HepG2 (cell line): Measurements from ENCODE around the gene BCL11B. TPM values are rescaled to one million over a fixed set of nuclear protein-coding genes. Genes with fewer than 3 reads are reported as not detected.

ENCODE experiments used
- AGO2 ChIP-seq: fragments of 200-400 bp; formaldehyde crosslinking; optimal IDR thresholded peaks from 2 replicates; pipeline ENCODE3; 2017; ENCODE audit warnings: mild to moderate bottlenecking, low read depth, low read length, moderate library complexity
- CCDC6 ChIP-seq: sonication (generic); formaldehyde crosslinking; IDR thresholded peaks from 2 replicates; pipeline ENCODE4 v1.8.1; 2022; ENCODE audit warnings: mild to moderate bottlenecking, missing genetic modification reagents, moderate library complexity
- DZIP1 ChIP-seq: sonication (generic); formaldehyde crosslinking; IDR thresholded peaks from 2 replicates; pipeline ENCODE4 v1.5.0; 2020; ENCODE audit warnings: mild to moderate bottlenecking, missing genetic modification reagents
- FOXM1 ChIP-seq: sonication (generic); formaldehyde crosslinking; IDR thresholded peaks from 2 replicates; pipeline ENCODE4 v1.5.0; 2020; ENCODE audit warnings: missing genetic modification reagents
- GABPB1 ChIP-seq: IDR thresholded peaks from 2 replicates; pipeline ENCODE4 v1.6.1; 2016; ENCODE audit warnings: mild to moderate bottlenecking, missing genetic modification reagents, moderate library complexity, missing compliant biosample characterization
- KDM2A ChIP-seq: sonication (generic); formaldehyde crosslinking; IDR thresholded peaks from 2 replicates; pipeline ENCODE4 v1.4.0; 2020; ENCODE audit warnings: low read depth, missing genetic modification reagents, borderline replicate concordance
- RAD21 ChIP-seq: fragments of 450-650 bp; formaldehyde crosslinking; IDR thresholded peaks from 2 replicates; pipeline ENCODE4 v1.5.0; 2020; ENCODE audit warnings: mild to moderate bottlenecking
- SALL1 ChIP-seq: sonication (generic); formaldehyde crosslinking; IDR thresholded peaks from 2 replicates; pipeline ENCODE4 v1.8.0; 2022; ENCODE audit warnings: mild to moderate bottlenecking, missing genetic modification reagents
- SMC3 ChIP-seq: IDR thresholded peaks from 2 replicates; pipeline ENCODE4 v1.6.1; 2011; ENCODE audit warnings: low read length, improper control_type of control experiment
- SOX13 ChIP-seq, 3 experiments: fragments of 450-650 bp in 1 of 3; sonication (generic) in 1 of 3; formaldehyde crosslinking in 1 of 3; IDR thresholded peaks in 2 of 3; conservative IDR thresholded peaks in 1 of 3; 2 replicates each; pipeline versions ENCODE4 v1.5.0 to v1.6.1; 2016 to 2020; ENCODE audit warnings: antibody characterized with exemption in 1 of 3, mild to moderate bottlenecking in 1 of 3, missing compliant biosample characterization in 1 of 3, missing genetic modification reagents in 1 of 3, moderate library complexity in 1 of 3
- STAG1 ChIP-seq: sonication (generic); formaldehyde crosslinking; IDR thresholded peaks from 2 replicates; pipeline ENCODE4 v1.4.0; 2020; ENCODE audit warnings: missing genetic modification reagents
- TCF7L2 ChIP-seq: IDR thresholded peaks from 2 replicates; pipeline ENCODE4 v1.6.1; 2011; ENCODE audit warnings: mild to moderate bottlenecking, low read depth, low read length, moderate library complexity
- TOE1 ChIP-seq: sonication (generic); formaldehyde crosslinking; IDR thresholded peaks from 2 replicates; pipeline ENCODE4 v1.4.0; 2020; ENCODE audit warnings: mild to moderate bottlenecking, missing genetic modification reagents
- XRCC5 ChIP-seq: fragments of 200-400 bp; formaldehyde crosslinking; optimal IDR thresholded peaks from 2 replicates; pipeline ENCODE3; 2017; ENCODE audit warnings: mild to moderate bottlenecking, low read length
- ZFP91 ChIP-seq: sonication (generic); formaldehyde crosslinking; IDR thresholded peaks from 2 replicates; pipeline ENCODE4 v1.9.0; 2022; ENCODE audit warnings: missing genetic modification reagents, mild to moderate bottlenecking, borderline replicate concordance
- ZNF24 ChIP-seq: fragments of 450-650 bp; IDR thresholded peaks from 2 replicates; pipeline ENCODE4 v1.6.1; 2017; ENCODE audit warnings: antibody characterized with exemption, mild to moderate bottlenecking
- ZNF781 ChIP-seq: sonication (generic); formaldehyde crosslinking; IDR thresholded peaks from 2 replicates; pipeline ENCODE4 v1.5.1; 2020; ENCODE audit warnings: borderline replicate concordance, mild to moderate bottlenecking, missing genetic modification reagents; ENCODE audit errors: not compliant biosample characterization
- ZSCAN31 ChIP-seq: sonication (generic); formaldehyde crosslinking; IDR thresholded peaks from 2 replicates; pipeline ENCODE4 v1.5.0; 2020; ENCODE audit warnings: low read depth, mild to moderate bottlenecking, missing genetic modification reagents
- polyA plus RNA-seq, 8 experiments: library from polyadenylated mRNA; depleted of rRNA in 3 of 8; stranded (reverse) in 7 of 8; unstranded in 1 of 8; fragments of >200 nt; fragmentation: Illumina TruSeq in 4 of 8; extraction: Trizol in 4 of 8; gene quantifications; 2 replicates each; pipeline versions ENCODE4 v1.2.1 to v1.2.3, GENCODE V29; 2011 to 2016; ENCODE audit warnings: low read depth in 4 of 8, missing spikeins in 1 of 8, mixed read lengths in 1 of 8; ENCODE audit not compliant: insufficient read depth in 1 of 8
- total RNA-seq, 5 experiments: library from RNA; depleted of rRNA; stranded (reverse); fragments of >200 nt; fragmentation: Illumina TruSeq; extraction: Trizol; gene quantifications; 2 replicates each; pipeline ENCODE4 v1.2.3, GENCODE V29; 2016; ENCODE audit warnings: low read depth in 1 of 5
- TF ChIP-seq, protein P1 (sequence below): sonication (generic); formaldehyde crosslinking; IDR thresholded peaks from 2 replicates; pipeline ENCODE4 v1.4.0; 2020; ENCODE audit warnings: missing genetic modification reagents, mild to moderate bottlenecking, borderline replicate concordance
- TF ChIP-seq, protein P2 (sequence below): sonication (generic); formaldehyde crosslinking; IDR thresholded peaks from 2 replicates; pipeline ENCODE4 v1.5.0; 2020; ENCODE audit warnings: missing genetic modification reagents

BCL11B gene
- total and polyA plus RNA-seq, 2 of the 13 experiments (the other 11 are each of a cell fraction or from before 2014, with no cell fraction given) = not detected

DNA sequence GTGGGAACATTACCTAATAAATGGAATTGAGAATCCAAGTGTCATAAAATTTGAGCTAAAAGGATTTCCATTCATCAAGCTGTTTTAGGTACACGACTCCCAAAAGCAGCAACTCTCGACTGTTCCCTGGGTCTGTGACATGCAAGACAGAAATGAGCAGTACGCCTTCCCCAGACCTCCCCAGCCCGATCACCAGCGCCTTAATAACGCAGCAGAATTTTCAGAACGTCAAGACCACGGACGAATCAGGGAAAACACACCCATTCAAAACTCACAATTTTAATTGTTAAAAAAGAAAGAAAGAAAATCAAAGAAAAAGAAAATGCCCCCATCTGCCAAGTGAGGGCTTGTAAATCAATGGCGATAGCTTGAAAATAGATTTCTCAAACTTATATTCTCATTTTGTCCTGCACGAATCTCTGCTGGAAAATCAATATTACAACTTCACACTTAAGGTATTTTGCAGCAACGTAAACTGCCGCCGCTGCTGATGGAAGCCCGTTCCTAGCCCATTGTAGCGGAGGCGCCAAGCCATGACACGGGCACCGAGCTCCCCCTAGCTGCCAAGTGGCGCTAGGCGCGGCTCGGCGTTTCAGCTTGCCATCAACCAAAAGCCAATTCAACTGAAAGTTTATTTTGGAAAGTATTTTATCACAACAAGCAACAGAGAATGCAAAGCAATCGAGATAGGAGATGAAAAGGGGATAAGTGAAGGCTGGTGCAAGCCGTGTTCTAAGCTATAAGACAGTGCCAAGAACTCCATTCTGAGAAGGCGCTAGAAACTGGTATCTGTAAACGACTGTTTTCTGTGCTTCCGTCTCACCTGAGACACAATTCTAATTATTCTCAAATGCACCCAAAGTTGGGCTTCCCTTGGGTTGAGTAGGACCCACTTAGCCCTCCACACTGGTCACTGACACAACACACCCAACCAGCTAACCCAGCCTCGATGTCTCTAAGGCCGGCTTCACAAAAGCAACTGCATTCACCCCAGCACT, 5.5 kb downstream of the BCL11B start (continued):
- TF ChIP-seq, protein P1, sequence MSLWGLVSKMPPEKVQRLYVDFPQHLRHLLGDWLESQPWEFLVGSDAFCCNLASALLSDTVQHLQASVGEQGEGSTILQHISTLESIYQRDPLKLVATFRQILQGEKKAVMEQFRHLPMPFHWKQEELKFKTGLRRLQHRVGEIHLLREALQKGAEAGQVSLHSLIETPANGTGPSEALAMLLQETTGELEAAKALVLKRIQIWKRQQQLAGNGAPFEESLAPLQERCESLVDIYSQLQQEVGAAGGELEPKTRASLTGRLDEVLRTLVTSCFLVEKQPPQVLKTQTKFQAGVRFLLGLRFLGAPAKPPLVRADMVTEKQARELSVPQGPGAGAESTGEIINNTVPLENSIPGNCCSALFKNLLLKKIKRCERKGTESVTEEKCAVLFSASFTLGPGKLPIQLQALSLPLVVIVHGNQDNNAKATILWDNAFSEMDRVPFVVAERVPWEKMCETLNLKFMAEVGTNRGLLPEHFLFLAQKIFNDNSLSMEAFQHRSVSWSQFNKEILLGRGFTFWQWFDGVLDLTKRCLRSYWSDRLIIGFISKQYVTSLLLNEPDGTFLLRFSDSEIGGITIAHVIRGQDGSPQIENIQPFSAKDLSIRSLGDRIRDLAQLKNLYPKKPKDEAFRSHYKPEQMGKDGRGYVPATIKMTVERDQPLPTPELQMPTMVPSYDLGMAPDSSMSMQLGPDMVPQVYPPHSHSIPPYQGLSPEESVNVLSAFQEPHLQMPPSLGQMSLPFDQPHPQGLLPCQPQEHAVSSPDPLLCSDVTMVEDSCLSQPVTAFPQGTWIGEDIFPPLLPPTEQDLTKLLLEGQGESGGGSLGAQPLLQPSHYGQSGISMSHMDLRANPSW (CRISPR knock-in tag) = no peak
- TF ChIP-seq FOXM1 (CRISPR knock-in tag) (no peak), DZIP1 (CRISPR knock-in tag) (no peak), STAG1 (peak; percentile 98), RAD21 (peak; percentile 92), XRCC5 (peak; percentile 91), TOE1 (CRISPR knock-in tag) (no peak), ZFP91 (CRISPR knock-in tag) (no peak), AGO2 (no peak), ZNF24 (no peak), ZSCAN31 (CRISPR knock-in tag) (no peak), KDM2A (CRISPR knock-in tag) (peak; percentile 76; the same call in 1 of the 2 replicates), CCDC6 (CRISPR knock-in tag) (0 out of 2 replicates have a peak, but pooled peaks have one; percentile 42), TCF7L2 (no peak), SMC3 (peak; percentile 44; the same call in 1 of the 2 replicates), SOX13 (IDR thresholded peaks at IDR 0.05) (no peak), SOX13 (CRISPR knock-in tag; conservative IDR thresholded peaks at IDR 0.05 in 1 of 2, IDR thresholded peaks at IDR 0.05 in 1 of 2) (no peak), SALL1 (peak; percentile 35; the same call in 1 of the 2 replicates), GABPB1 (CRISPR knock-in tag) (0 out of 2 replicates have a peak, but pooled peaks have one; percentile 19), ZNF781 (CRISPR knock-in tag) (no peak)
- TF ChIP-seq, protein P2, sequence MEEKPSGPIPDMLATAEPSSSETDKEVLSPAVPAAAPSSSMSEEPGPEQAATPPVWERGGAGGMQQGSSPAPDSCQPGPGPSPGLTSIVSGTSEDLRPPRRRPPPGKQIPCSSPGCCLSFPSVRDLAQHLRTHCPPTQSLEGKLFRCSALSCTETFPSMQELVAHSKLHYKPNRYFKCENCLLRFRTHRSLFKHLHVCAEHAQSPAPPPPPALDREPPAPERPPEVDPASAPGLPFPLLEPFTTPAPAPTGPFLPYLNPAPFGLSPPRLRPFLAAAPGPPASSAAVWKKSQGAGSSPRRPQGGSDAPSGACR (CRISPR knock-in tag) = no peak
